Measurements from ENCODE around the gene CCT7.

CCT7 gene

DNA sequence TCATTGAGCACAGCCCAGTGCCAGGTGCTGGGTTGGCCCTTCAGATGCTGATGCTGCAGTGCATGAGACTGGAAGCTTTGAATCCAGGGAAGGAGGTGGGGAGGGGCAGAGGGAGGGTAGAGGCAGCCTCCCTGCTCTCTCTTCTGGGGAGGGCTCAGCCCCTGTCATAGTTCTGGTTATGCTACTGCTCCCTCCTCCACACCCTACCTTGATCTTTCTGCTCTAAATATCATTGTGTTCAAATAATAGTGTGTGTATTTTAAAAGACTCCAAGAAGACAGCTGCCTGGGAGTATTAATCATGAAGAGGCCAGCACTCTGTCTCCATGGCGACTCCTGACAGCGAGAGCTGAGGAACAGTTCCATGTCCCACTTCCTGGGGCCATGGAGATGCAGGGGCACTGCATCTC lies 63.0 kb downstream of the CCT7 start:
- no peak for DNase-seq

DNA sequence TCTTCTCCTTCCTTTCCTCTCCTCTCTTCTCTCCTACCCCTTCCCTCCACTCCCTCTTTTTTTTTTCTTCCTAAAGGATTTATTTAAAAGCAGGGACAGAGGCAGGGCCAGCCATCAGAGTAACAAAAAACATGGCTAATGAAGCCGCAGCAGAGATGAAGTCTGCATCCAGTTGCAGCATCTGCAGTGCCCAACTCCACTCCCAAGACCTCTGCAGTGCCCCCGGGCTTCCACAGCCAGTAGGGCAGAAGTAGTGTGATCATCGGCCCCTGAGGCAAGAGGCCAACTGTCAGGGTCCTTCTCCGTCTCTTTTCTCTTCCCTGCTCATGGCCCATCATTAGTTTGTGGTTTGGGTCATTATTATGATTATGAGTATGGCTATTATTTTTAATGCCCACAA lies 63.5 kb downstream of the CCT7 start:
- DNase-seq = no peak

GRCh38 chr2:73300926-73301325 lies 66.8 kb downstream of the CCT7 start:
- DNase-seq = no peak

DNA sequence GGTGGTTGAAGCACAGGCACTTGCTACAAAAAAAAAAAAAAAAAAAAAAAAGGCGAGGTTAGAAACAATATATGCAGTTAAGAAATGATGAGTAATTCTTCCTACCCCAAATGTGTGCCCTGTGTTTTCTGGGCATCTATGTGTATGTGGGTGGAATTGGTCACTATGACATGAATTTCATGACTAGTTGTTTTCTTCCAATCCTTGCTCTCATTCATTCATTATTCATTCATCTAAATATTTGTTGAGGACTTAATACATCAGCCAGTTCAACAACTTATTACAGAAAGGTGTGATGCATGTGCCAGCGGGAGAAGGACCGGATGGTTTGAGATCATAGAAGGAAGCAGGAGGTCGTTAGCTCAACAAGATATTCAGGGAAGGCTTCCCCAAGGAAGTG lies 67.5 kb downstream of the CCT7 start:
- DNase-seq = no peak
